Glutamatergic neuron (in vitro differentiated cells): ENCODE measurements around the gene SGTA. TPM values are rescaled to one million over a fixed set of nuclear protein-coding genes. Genes with fewer than 3 reads are reported as not detected.

Experiments
- DNase-seq: peaks from one replicate; pipeline ENCODE4 v3.0.0; 2022
- H3K27ac Mint-ChIP-seq: one replicate; pipeline ENCODE4 v1.8.0; 2020; ENCODE audit warnings: mild to moderate bottlenecking, mixed read lengths, inconsistent platforms; ENCODE audit not compliant: unreplicated experiment
- H3K27me3 Mint-ChIP-seq: one replicate; pipeline ENCODE4 v1.8.0; 2020; ENCODE audit warnings: mild to moderate bottlenecking, moderate library complexity, mixed read lengths, inconsistent platforms; ENCODE audit not compliant: unreplicated experiment
- H3K36me3 Mint-ChIP-seq: one replicate; pipeline ENCODE4 v1.8.0; 2020; ENCODE audit warnings: mild to moderate bottlenecking, mixed read lengths, inconsistent platforms; ENCODE audit not compliant: unreplicated experiment
- H3K4me1 Mint-ChIP-seq: one replicate; pipeline ENCODE4 v1.8.0; 2020; ENCODE audit warnings: mild to moderate bottlenecking, low read depth, mixed read lengths, inconsistent platforms; ENCODE audit not compliant: unreplicated experiment
- H3K4me3 Mint-ChIP-seq: one replicate; pipeline ENCODE4 v1.8.0; 2020; ENCODE audit warnings: mild to moderate bottlenecking, mixed read lengths, inconsistent platforms; ENCODE audit not compliant: unreplicated experiment
- H3K9me3 Mint-ChIP-seq: one replicate; pipeline ENCODE4 v1.8.0; 2020; ENCODE audit warnings: mild to moderate bottlenecking, moderate library complexity, mixed read lengths, inconsistent platforms; ENCODE audit not compliant: unreplicated experiment
- CTCF ChIP-seq: fragments of 200-600 bp; sonication (generic); IDR thresholded peaks from one replicate; pipeline ENCODE4 v1.5.0; 2021; ENCODE audit not compliant: partially characterized antibody, unreplicated experiment
- total RNA-seq: library from RNA; stranded (reverse); fragmentation: NEBNext Ultra II Directional; extraction: Animal tissue kit (Norgen Biotek cat#: 25700); gene quantifications from one replicate; pipeline ENCODE4 v1.2.1, GENCODE V29; 2021; ENCODE audit not compliant: unreplicated experiment

The SGTA gene
- total RNA-seq, 1 donor from 2014 or later: 90.6 TPM

DNA sequence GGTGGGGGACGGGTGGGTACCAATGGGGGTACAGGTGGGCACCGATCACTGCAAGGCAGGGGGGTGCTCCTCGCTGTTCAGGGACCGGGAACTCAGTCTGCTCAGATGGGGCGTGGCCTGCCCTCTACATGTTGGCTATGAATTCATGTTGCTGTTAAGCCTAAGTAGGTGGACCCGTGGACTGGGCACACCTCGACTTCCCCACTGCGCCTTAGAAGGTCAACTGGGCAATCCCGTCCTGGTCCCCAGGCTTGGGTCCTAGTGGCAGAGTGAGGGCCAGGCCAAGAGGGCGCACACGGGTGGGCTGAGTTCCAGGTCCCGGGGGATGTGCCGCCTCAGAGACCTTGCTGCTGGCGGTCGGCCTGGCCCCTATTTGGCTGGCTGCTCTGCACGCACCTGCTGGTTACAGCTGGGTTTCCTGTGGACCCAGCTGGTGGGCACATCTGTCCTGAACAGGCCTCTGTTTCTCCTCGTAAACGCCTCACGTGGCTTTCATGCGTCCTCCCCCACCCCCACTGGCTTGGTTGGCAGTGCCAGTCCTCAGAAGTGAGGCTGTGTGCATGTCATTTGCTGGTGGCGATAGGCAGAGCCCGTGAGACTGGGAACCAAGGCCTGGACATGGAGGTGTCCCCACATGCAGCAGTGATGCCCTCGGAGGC is 23.0 kb upstream of the SGTA start:
- H3K4me1 Mint-ChIP-seq: no peaks in the 10 kb centered on the region
- H3K27me3 Mint-ChIP-seq: no peaks in the 10 kb centered on the region
- no peak for TF ChIP-seq CTCF
- no peak overlapping the region for H3K27ac Mint-ChIP-seq
- H3K36me3 Mint-ChIP-seq: peaks cover 10% of the 10 kb centered on the region
- H3K4me3 Mint-ChIP-seq: no peak overlapping the region
- DNase-seq: no peak
- H3K9me3 Mint-ChIP-seq: no peaks in the 10 kb centered on the region

- TF ChIP-seq CTCF: no peak
- H3K36me3 Mint-ChIP-seq: peaks cover 10% of the 10 kb centered on the region
These were observed 22.3 kb upstream of the SGTA start for GRCh38 chr19:2805261-2805900.

GRCh38 chr19:2804156-2805004 is 21.3 kb upstream of the SGTA start:
- H3K9me3 Mint-ChIP-seq: no peaks in the 10 kb centered on the region
- peaks cover 10% of the 10 kb centered on the region for H3K36me3 Mint-ChIP-seq
- no peak for TF ChIP-seq CTCF
- H3K27me3 Mint-ChIP-seq: no peaks in the 10 kb centered on the region
- H3K27ac Mint-ChIP-seq: no peak overlapping the region
- H3K4me3 Mint-ChIP-seq: no peak overlapping the region
- no peak for DNase-seq
- no peaks in the 10 kb centered on the region for H3K4me1 Mint-ChIP-seq

More at GRCh38 chr19:2805261-2805900, 22.3 kb upstream of the SGTA start:
- H3K4me1 Mint-ChIP-seq: no peaks in the 10 kb centered on the region
- no peak overlapping the region for H3K27ac Mint-ChIP-seq
- no peak for DNase-seq
- H3K27me3 Mint-ChIP-seq: no peaks in the 10 kb centered on the region
- H3K9me3 Mint-ChIP-seq: no peaks in the 10 kb centered on the region
- no peak overlapping the region for H3K4me3 Mint-ChIP-seq

DNA sequence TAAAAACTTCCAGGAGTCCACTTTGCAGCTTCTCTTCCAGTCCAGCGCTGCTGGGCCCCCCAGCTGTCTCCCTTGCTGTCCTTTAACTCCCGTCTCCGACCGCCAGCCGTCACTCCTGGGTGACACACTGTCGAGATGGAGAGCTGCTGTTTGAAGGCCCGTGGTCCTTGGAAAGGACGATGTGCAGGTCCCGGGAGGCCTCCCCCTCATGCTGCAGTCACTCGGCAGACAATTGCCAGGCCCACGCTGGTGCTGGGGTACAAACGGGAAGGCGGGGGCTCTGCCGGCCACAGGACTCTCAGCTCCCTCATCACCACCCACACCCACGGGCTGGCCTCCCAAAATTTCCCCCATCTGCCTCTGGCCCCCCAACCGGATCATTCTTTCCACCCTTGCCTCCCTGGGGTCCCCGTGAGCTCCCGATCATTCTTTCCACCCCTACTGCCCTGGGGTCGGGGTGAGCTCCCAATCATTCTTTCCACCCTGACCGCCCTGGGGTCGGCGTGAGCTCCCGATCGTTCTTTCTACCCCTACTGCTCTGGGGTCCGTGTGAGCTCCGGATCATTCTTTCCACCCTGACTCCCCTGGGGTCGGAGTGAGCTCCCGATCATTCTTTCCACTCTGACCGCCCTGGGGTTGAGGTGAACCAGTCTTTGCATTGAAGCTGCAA is 20.5 kb upstream of the SGTA start:
- DNase-seq: no peak
- Mint-ChIP-seq H3K27me3 (no peaks in the 10 kb centered on the region), H3K4me3 (no peak overlapping the region), H3K4me1 (no peaks in the 10 kb centered on the region), H3K9me3 (no peaks in the 10 kb centered on the region), H3K36me3 (peaks cover 5% of the 10 kb centered on the region), H3K27ac (no peak overlapping the region)
- no peak for TF ChIP-seq CTCF
